HepG2 (cell line): ENCODE data around the gene BET1L.

Experiments used
- CTCF ChIP-seq: sonication (generic); formaldehyde crosslinking; IDR thresholded peaks from 2 replicates; pipeline ENCODE4 v1.5.0; 2020; ENCODE audit warnings: mild to moderate bottlenecking, missing genetic modification reagents, moderate library complexity
- FOXM1 ChIP-seq: sonication (generic); formaldehyde crosslinking; IDR thresholded peaks from 2 replicates; pipeline ENCODE4 v1.5.0; 2020; ENCODE audit warnings: missing genetic modification reagents
- KAT2B ChIP-seq: fragments of 150-350 bp; IDR thresholded peaks from 2 replicates; pipeline ENCODE4 v1.6.1; 2014; ENCODE audit warnings: low read depth, low read length, borderline replicate concordance
- NR0B2 ChIP-seq: sonication (generic); formaldehyde crosslinking; IDR thresholded peaks from 2 replicates; pipeline ENCODE4 v1.4.0; 2020; ENCODE audit warnings: mild to moderate bottlenecking, missing genetic modification reagents
- NR2F6 ChIP-seq, 2 experiments: IDR thresholded peaks; 2 replicates each; pipeline ENCODE4 v1.6.1; 2016; ENCODE audit warnings: antibody characterized with exemption in 1 of 2, mild to moderate bottlenecking in 1 of 2
- RFX1 ChIP-seq: fragments of 450-650 bp; IDR thresholded peaks from 2 replicates; pipeline ENCODE4 v1.6.1; 2017
- ZBTB2 ChIP-seq: sonication (generic); formaldehyde crosslinking; IDR thresholded peaks from 2 replicates; pipeline ENCODE4 v1.8.0; 2022; ENCODE audit warnings: low read depth, missing genetic modification reagents

- TF ChIP-seq ZBTB2 (CRISPR knock-in tag) (no peak), NR2F6 (IDR thresholded peaks at IDR 0.05) (no peak), NR2F6 (CRISPR knock-in tag; IDR thresholded peaks at IDR 0.05) (no peak), FOXM1 (CRISPR knock-in tag) (no peak), RFX1 (no peak), CTCF (peak; percentile 80), NR0B2 (CRISPR knock-in tag) (no peak), KAT2B (no peak)
Measured at GRCh38 chr11:250740-251299, 43.6 kb upstream of the BET1L start.
